KMS-11 (cell line): Measurements from ENCODE around the gene FAM111A.

Source experiments
- H2AFZ ChIP-seq: fragments of 200-600 bp; sonication (generic); 2 replicates; pipeline ENCODE4 v1.6.1; 2016; ENCODE audit warnings: antibody characterized with exemption, mixed run types, low read depth
- H3K27ac ChIP-seq: fragments of 200-600 bp; sonication (generic); 2 replicates; pipeline ENCODE4 v1.6.1; 2016; ENCODE audit warnings: mild to moderate bottlenecking, mixed run types
- H3K27me3 ChIP-seq: fragments of 200-600 bp; sonication (generic); 2 replicates; pipeline ENCODE4 v1.6.1; 2017; ENCODE audit warnings: mild to moderate bottlenecking, low read depth, mixed run types, moderate library complexity; ENCODE audit not compliant: insufficient read depth
- H3K36me3 ChIP-seq: fragments of 200-600 bp; sonication (generic); 2 replicates; pipeline ENCODE4 v1.6.1; 2017; ENCODE audit warnings: mild to moderate bottlenecking, mixed run types; ENCODE audit not compliant: insufficient read depth
- H3K4me1 ChIP-seq: fragments of 200-600 bp; sonication (generic); 2 replicates; pipeline ENCODE4 v1.6.1; 2016; ENCODE audit warnings: mild to moderate bottlenecking, low read depth, mixed run types; ENCODE audit not compliant: poor library complexity, severe bottlenecking
- H3K4me2 ChIP-seq: fragments of 200-600 bp; sonication (generic); 2 replicates; pipeline ENCODE4 v1.7.0; 2016; ENCODE audit warnings: mild to moderate bottlenecking, mixed run types
- H3K4me3 ChIP-seq: fragments of 200-600 bp; sonication (generic); IDR thresholded peaks from 2 replicates; pipeline ENCODE4 v1.6.1; 2017; ENCODE audit warnings: low read depth, low read length, mixed read lengths; ENCODE audit not compliant: insufficient read depth
- H3K79me2 ChIP-seq: fragments of 200-600 bp; sonication (generic); 2 replicates; pipeline ENCODE4 v1.6.1; 2016; ENCODE audit warnings: low read depth, mixed run types; ENCODE audit not compliant: insufficient read depth
- H3K9ac ChIP-seq: fragments of 200-600 bp; sonication (generic); 2 replicates; pipeline ENCODE4 v1.6.1; 2016; ENCODE audit warnings: mild to moderate bottlenecking, mixed run types
- H4K20me1 ChIP-seq: fragments of 200-600 bp; sonication (generic); 2 replicates; pipeline ENCODE4 v1.6.1; 2016; ENCODE audit warnings: mild to moderate bottlenecking, mixed run types; ENCODE audit not compliant: insufficient read depth
- CTCF ChIP-seq: fragments of 200-600 bp; sonication (generic); conservative IDR thresholded peaks from 2 replicates; pipeline ENCODE4 v1.6.1; 2017; ENCODE audit warnings: low read depth, mild to moderate bottlenecking, antibody characterized with exemption, low read length, moderate library complexity, mixed read lengths

FAM111A gene

GRCh38 chr11:59191890-59192289 is 49.2 kb downstream of the FAM111A start:
- Histone ChIP-seq H3K4me1 (no peaks in the 10 kb centered on the region), H3K36me3 (no peaks in the 10 kb centered on the region), H3K4me3 (no peak overlapping the region), H2AFZ (no peak overlapping the region), H3K27ac (no peak overlapping the region), H3K4me2 (no peak overlapping the region), H4K20me1 (no peaks in the 10 kb centered on the region), H3K79me2 (no peaks in the 10 kb centered on the region), H3K9ac (no peak overlapping the region), H3K27me3 (no peaks in the 10 kb centered on the region)
- TF ChIP-seq CTCF: no peak

GRCh38 chr11:59192446-59193020 is 49.9 kb downstream of the FAM111A start:
- no peaks in the 10 kb centered on the region for H3K79me2 ChIP-seq
- no peak overlapping the region for H3K9ac ChIP-seq
- no peak overlapping the region for H3K4me3 ChIP-seq
- H3K27me3 ChIP-seq: no peaks in the 10 kb centered on the region
- H3K36me3 ChIP-seq: no peaks in the 10 kb centered on the region
- no peaks in the 10 kb centered on the region for H4K20me1 ChIP-seq
- H3K4me1 ChIP-seq: no peaks in the 10 kb centered on the region
- TF ChIP-seq CTCF: no peak
- no peak overlapping the region for H3K4me2 ChIP-seq
- no peak overlapping the region for H2AFZ ChIP-seq
- H3K27ac ChIP-seq: no peak overlapping the region

- Histone ChIP-seq H4K20me1 (no peaks in the 10 kb centered on the region), H3K27me3 (no peaks in the 10 kb centered on the region), H3K4me2 (no peak overlapping the region), H3K27ac (no peak overlapping the region), H3K36me3 (no peaks in the 10 kb centered on the region), H3K79me2 (no peaks in the 10 kb centered on the region), H3K9ac (no peak overlapping the region), H3K4me1 (no peaks in the 10 kb centered on the region), H3K4me3 (no peak overlapping the region), H2AFZ (no peak overlapping the region)
- no peak for TF ChIP-seq CTCF
Measured at GRCh38 chr11:59193587-59194130, 51.0 kb downstream of the FAM111A start.

GRCh38 chr11:59195586-59195985 is 52.9 kb downstream of the FAM111A start:
- no peak overlapping the region for H3K4me2 ChIP-seq
- H3K9ac ChIP-seq: no peak overlapping the region
- H3K79me2 ChIP-seq: no peaks in the 10 kb centered on the region
- H3K4me1 ChIP-seq: peaks cover 16% of the 10 kb centered on the region
- no peaks in the 10 kb centered on the region for H4K20me1 ChIP-seq
- TF ChIP-seq CTCF: no peak
- H3K36me3 ChIP-seq: no peaks in the 10 kb centered on the region
- H3K27me3 ChIP-seq: no peaks in the 10 kb centered on the region
- H3K4me3 ChIP-seq: no peak overlapping the region
- no peak overlapping the region for H3K27ac ChIP-seq
- no peak overlapping the region for H2AFZ ChIP-seq
